IgD-negative memory B cell (primary cell): ENCODE results near the gene ARNT2. TPM values are rescaled to one million over a fixed set of nuclear protein-coding genes. Genes with fewer than 3 reads are reported as not detected.

Source experiments
- H3K27ac Mint-ChIP-seq, 3 donors: one replicate each; pipeline ENCODE4 v1.8.0; 2020 to 2022; ENCODE audit warnings: mild to moderate bottlenecking in 3 of 3, mixed read lengths in 3 of 3, moderate library complexity in 1 of 3
- H3K27me3 Mint-ChIP-seq: one replicate; pipeline ENCODE4 v1.8.0; 2021; ENCODE audit warnings: mixed read lengths
- H3K36me3 Mint-ChIP-seq: one replicate; pipeline ENCODE4 v1.8.0; 2020; ENCODE audit warnings: mild to moderate bottlenecking, mixed read lengths
- H3K4me1 Mint-ChIP-seq, 3 donors: one replicate each; pipeline ENCODE4 v1.8.0; 2020 to 2022; ENCODE audit warnings: mixed read lengths in 3 of 3, mild to moderate bottlenecking in 1 of 3
- H3K4me3 Mint-ChIP-seq, 4 donors: one replicate each; pipeline ENCODE4 v1.8.0; 2020 to 2022; ENCODE audit warnings: mild to moderate bottlenecking in 4 of 4, mixed read lengths in 4 of 4, moderate library complexity in 3 of 4
- H3K9me3 Mint-ChIP-seq, 3 donors: one replicate each; pipeline ENCODE4 v1.8.0; 2020 to 2021; ENCODE audit warnings: mixed read lengths in 3 of 3, mild to moderate bottlenecking in 1 of 3
- polyA plus RNA-seq: library from polyadenylated mRNA; unstranded; fragments of 300-500 nt; fragmentation: Illumina TruSeq; gene quantifications from one replicate; pipeline ENCODE4 v1.2.3, GENCODE V29; 2021

The ARNT2 gene
- polyA plus RNA-seq, 1 donor from 2014 or later: not detected

DNA sequence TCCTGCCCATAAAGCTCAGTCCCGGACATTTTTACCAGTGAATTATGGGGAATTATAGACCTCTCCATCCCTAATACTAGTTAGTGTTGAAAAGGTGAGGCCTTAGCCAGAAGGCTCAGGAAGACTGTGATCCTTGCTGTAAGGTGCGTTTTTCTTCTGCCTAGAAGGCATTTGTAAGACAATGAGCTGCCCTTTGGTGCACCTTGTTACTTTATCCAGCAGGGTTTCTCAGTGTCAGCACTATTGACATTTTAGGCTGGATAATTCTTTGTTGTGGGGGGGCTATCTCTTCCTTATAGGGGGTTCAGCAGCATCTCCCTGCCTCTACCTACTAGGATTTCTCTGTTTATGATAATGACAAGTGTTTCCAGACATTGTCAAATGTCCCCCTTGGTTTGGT lies 182.8 kb downstream of the ARNT2 start:
- H3K27me3 Mint-ChIP-seq: no peaks in the 10 kb centered on the region
- H3K4me3 Mint-ChIP-seq: no peak overlapping the region
- H3K4me1 Mint-ChIP-seq: no peaks in the 10 kb centered on the region
- H3K36me3 Mint-ChIP-seq: no peaks in the 10 kb centered on the region
- H3K9me3 Mint-ChIP-seq: no peaks in the 10 kb centered on the region
- no peak overlapping the region for H3K27ac Mint-ChIP-seq

DNA sequence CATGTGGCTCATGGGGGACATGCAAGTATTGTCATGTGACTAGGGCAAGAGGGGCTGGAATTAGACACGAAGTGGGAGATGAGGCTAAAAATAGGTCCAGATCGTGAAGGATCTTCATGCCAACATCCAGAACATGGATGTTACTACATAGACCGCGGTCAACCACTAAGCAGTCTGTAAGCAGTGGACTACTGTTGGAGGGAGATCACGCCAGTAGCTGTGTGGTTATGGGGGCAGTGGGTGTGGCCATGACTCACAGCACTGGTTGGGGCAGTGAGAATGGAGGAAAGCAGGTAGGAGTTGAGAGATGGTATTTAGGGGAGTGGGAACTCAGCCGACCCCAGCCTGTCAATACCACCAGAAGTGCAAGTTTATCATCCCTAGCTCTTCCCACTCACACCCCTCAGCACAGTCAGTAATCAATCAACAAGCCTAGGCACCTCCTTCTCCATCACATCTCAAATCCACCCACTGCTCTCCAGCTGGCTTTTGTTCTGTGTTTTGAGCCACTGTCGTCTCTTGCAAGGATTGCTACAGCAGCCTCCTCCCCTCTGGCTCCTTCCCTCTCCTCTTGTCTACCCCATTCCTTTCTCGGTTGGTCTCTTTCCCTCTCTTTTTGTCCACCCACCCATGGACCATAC lies 183.8 kb downstream of the ARNT2 start:
- Mint-ChIP-seq H3K27ac (no peak overlapping the region), H3K4me3 (no peak overlapping the region), H3K9me3 (no peaks in the 10 kb centered on the region), H3K36me3 (no peaks in the 10 kb centered on the region), H3K4me1 (no peaks in the 10 kb centered on the region), H3K27me3 (no peaks in the 10 kb centered on the region)

DNA sequence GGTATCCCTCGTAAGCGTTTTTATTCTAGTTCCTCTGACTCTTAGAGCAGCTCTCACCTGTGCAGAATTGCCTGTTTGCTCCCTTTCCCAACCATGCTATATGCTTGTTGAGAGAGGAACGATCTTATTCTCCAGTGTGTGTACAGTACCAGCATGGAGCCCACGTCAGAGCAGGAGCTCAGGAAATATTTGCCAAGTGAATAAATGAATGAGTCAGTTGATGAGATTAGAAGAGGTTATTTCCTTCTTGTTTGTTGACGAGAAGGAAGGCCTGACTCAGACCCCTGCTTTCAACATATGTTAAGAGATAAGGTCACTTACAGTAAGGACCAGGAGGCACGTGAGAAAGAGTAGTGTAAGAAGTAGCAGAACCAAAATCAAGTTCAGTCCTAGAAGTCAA lies 184.6 kb downstream of the ARNT2 start:
- Mint-ChIP-seq H3K27me3 (no peaks in the 10 kb centered on the region), H3K4me1 (no peaks in the 10 kb centered on the region), H3K9me3 (no peaks in the 10 kb centered on the region)

DNA sequence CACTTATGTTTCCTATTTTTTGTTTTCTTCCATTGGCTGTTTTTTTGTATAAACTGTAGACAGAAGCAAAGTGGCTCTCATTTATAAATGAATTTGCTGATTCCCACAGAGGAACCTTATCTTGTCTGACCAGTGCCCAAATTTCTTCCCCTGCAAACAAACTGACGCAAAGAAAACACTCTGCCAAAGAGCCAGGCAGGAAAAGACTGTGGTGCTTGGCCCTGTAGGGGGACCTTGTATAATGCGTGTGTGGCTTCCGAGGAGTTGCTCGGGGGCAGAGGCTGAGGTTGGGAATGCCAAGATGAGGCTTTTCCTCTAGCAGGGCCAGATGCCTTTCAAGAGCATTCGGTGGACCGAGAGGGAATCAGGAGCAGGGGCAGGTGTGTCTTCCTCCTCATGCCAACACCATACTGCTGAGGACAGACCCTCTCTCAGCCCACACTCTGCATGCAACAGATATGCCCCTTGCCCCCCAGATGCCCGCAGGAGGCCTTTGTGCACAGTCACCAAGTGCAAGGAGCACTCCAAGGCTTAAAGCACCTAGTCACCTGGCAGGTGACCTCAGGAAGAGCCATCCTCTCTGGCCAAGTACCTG lies 186.7 kb downstream of the ARNT2 start:
- H3K27me3 Mint-ChIP-seq: no peaks in the 10 kb centered on the region
- H3K9me3 Mint-ChIP-seq: no peaks in the 10 kb centered on the region
- no peak overlapping the region for H3K4me3 Mint-ChIP-seq
- H3K4me1 Mint-ChIP-seq: no peaks in the 10 kb centered on the region
- H3K27ac Mint-ChIP-seq: no peak overlapping the region
- no peaks in the 10 kb centered on the region for H3K36me3 Mint-ChIP-seq

More for the DNA sequence above, 184.6 kb downstream of the ARNT2 start:
- H3K4me3 Mint-ChIP-seq: no peak overlapping the region
- H3K27ac Mint-ChIP-seq: no peak overlapping the region
- no peaks in the 10 kb centered on the region for H3K36me3 Mint-ChIP-seq

DNA sequence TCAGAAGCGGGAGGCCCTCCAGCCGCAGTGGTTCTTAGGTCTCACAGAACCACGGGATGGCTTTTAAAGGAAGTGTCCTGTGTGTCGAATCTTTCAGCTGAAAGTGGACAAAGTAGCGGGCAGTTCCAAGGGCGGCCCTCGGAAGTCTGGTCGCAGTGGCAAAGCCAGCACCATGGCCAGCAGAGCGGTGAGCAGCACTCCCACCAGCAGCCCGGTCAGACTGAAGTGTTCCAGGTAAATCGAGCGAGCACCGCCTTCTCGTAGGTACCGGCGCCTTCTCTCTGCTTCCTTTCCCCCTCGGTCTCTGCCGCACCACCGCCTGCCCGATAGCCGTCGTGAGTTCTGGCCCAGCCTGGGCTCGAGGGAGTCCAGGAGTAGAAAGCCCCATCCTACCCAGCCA lies 187.3 kb downstream of the ARNT2 start:
- H3K36me3 Mint-ChIP-seq: no peaks in the 10 kb centered on the region
- no peaks in the 10 kb centered on the region for H3K27me3 Mint-ChIP-seq
- no peak overlapping the region for H3K27ac Mint-ChIP-seq
- no peak overlapping the region for H3K4me3 Mint-ChIP-seq
- no peaks in the 10 kb centered on the region for H3K9me3 Mint-ChIP-seq
- H3K4me1 Mint-ChIP-seq: no peaks in the 10 kb centered on the region

DNA sequence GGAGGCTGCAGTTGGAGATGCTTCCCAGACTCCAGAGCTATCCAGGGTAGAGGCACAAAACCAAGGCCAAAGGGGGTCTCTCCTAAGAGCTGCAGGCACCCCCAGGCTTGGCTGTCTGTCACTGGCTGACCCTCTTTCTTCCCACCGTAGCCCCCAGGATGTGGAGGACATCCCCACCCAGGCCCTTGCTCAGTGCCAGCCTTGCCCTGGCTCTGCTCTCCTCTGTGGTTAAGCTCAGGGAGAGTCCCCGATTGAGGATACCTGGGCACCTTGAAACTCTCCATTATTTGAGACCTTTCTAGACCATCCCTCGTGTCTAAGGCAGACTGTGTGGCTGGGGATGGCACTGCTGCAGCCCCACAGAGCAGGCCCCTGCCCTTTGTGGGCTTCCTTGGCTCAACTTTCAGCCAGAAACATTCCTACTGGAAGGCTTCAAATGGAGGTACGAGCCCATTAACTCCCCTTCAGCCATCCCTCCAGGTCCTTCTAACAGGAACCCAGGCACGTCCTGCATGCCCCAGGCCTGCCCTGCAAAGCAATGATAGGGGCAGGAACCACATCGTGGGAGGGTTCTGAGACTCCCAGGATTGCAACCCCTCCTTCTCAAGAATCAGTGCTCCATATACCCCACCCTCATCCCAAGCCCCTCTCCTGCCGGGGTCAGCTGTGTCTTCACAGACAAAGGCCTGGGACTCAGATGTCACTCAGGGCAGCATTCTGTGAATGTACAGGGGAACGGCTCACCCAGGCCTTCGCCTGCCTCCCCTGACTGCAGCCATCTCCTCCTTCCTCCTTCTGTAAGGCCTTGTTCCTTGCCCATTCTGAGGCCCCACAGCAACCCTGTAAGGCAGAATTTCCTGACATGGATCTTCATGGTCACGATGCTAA lies 188.0 kb downstream of the ARNT2 start:
- H3K4me1 Mint-ChIP-seq: no peaks in the 10 kb centered on the region
- H3K36me3 Mint-ChIP-seq: no peaks in the 10 kb centered on the region
- H3K4me3 Mint-ChIP-seq: no peak overlapping the region
- H3K27me3 Mint-ChIP-seq: no peaks in the 10 kb centered on the region
- H3K27ac Mint-ChIP-seq: no peak overlapping the region
- H3K9me3 Mint-ChIP-seq: no peaks in the 10 kb centered on the region

DNA sequence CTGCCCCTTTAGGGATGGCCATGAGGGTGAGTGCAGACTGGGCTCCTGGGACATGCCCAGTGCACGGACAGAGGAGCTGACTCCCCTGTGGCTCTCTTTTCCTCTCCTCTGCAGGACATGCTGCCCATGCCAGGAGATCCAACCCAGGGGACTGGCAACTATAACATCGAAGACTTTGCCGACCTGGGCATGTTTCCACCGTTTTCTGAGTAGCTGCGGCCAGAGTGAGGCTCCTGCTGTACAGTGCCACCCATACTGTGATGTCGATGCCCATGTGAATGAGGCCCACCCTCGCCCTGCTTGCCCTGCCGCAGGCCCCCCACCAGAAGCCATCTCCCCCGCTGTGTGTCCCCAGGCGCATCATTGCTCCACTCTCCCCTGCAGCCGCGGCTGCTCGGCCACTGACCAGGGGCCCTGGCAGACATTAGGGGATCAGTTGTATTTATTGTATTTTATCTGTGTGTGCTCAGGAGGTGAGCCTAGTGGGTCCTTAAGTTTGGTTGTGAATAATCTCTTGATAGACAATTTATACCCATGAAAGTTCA lies 189.4 kb downstream of the ARNT2 start:
- no peak overlapping the region for H3K27ac Mint-ChIP-seq
- H3K9me3 Mint-ChIP-seq: no peaks in the 10 kb centered on the region
- no peaks in the 10 kb centered on the region for H3K27me3 Mint-ChIP-seq
- no peak overlapping the region for H3K4me3 Mint-ChIP-seq
- H3K36me3 Mint-ChIP-seq: no peaks in the 10 kb centered on the region
- H3K4me1 Mint-ChIP-seq: no peaks in the 10 kb centered on the region

DNA sequence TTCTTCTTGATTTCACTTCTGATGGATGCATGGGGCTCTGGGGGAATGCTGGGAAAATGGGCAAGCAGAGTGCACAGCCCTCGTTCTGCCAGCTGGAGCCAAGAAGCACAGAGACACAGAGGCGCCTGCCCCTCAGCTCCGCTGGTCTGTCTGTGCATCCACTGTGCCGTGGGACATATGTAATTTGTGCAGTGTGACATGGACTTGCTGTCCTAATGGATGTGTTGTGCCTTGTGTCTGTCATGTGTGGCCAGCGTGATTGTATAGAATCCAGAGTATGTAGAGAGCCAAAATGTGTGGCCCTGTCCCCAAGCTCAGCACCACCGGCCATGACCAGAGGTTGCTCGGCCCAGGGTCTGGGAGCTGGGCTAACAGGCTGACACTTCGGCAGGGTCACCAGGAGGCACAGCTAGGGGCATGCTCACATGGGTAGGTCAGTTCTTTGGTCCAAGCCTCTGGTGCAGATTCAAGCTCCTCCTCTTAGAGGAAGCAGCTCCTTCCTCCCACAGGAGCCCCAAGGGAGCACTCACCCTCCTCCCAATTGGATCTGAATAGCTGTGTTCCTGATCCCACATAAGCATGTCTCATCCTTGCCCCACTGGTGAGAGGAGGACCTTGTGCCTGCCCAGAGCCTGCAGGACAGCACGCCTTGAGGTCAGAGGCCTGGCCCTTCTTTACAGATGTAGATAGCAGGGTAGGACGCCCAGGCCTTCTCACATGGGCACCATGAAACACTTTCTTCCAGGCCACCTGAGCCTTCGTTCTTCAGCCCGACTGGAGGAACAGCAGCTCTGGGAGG lies 190.1 kb downstream of the ARNT2 start:
- no peaks in the 10 kb centered on the region for H3K36me3 Mint-ChIP-seq
- no peak overlapping the region for H3K27ac Mint-ChIP-seq
- H3K27me3 Mint-ChIP-seq: no peaks in the 10 kb centered on the region
- H3K4me3 Mint-ChIP-seq: no peak overlapping the region
- no peaks in the 10 kb centered on the region for H3K9me3 Mint-ChIP-seq
- no peaks in the 10 kb centered on the region for H3K4me1 Mint-ChIP-seq

DNA sequence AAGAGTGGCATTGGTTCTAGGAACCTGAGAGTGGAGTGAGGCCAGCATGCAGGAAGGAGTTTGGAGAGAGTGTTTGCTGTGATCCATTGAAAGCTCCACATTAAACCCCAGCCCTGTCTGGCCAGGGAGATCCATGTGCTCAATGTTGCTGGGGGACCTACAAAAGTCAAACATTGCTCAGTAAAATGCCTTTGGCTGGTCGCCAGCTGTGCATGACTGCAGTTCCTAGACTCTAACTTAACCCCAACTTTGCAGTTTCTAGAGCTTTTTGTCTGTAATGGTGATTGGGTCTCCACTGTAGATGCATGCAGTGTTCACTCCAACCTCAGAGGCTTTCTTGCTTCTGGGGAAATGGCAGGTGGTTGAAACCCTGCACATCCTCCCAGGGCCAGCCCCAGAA lies 191.2 kb downstream of the ARNT2 start:
- H3K4me3 Mint-ChIP-seq: no peak overlapping the region
- H3K27ac Mint-ChIP-seq: no peak overlapping the region
- H3K27me3 Mint-ChIP-seq: no peaks in the 10 kb centered on the region
- no peaks in the 10 kb centered on the region for H3K36me3 Mint-ChIP-seq
- H3K4me1 Mint-ChIP-seq: no peaks in the 10 kb centered on the region
- no peaks in the 10 kb centered on the region for H3K9me3 Mint-ChIP-seq

DNA sequence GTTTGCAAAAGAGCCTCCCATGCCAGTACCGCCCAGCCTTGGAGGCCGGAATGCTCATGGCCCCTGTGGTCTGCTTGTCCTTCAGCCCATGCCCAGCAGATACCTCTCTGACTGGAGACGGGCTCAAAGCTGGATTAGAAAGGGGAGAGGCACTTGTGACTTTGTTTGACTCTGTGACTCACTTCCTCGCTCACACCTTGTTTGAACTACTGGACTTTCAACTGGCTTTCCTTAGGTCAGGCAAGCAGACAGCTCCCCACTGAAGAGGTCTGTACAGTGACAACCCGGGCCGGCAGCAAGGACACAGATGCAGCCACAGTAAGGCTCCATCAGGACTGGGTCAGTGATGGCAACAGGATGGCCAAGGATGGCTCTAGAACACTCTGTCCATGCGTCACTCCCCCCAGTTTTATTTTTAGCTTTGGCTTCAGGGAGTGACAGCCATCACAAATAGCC lies 192.4 kb downstream of the ARNT2 start:
- no peaks in the 10 kb centered on the region for H3K27me3 Mint-ChIP-seq
- H3K4me1 Mint-ChIP-seq: no peaks in the 10 kb centered on the region
- no peaks in the 10 kb centered on the region for H3K36me3 Mint-ChIP-seq
- H3K4me3 Mint-ChIP-seq: no peak overlapping the region
- H3K9me3 Mint-ChIP-seq: no peaks in the 10 kb centered on the region
- no peak overlapping the region for H3K27ac Mint-ChIP-seq

DNA sequence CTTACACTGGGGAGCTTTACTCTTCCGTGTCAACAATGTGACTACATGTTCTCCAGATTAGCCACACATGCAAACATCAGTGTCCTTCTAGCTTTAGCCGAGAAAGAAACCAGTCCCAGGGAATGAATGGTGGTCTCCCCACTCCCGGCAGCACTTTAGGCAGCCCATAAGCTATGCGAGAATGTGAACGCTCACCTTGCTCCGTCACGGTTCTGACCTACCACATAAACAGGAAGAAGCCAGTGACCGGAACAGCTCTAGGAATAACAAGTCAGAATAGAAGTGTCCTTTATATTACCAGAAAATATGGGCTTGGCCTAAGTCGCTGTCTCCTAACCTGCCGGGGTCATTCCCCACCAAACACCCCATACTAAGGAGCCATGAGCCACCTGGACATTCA lies 192.9 kb downstream of the ARNT2 start:
- no peak overlapping the region for H3K27ac Mint-ChIP-seq
- no peaks in the 10 kb centered on the region for H3K27me3 Mint-ChIP-seq
- no peaks in the 10 kb centered on the region for H3K36me3 Mint-ChIP-seq
- no peak overlapping the region for H3K4me3 Mint-ChIP-seq
- no peaks in the 10 kb centered on the region for H3K4me1 Mint-ChIP-seq
- no peaks in the 10 kb centered on the region for H3K9me3 Mint-ChIP-seq

DNA sequence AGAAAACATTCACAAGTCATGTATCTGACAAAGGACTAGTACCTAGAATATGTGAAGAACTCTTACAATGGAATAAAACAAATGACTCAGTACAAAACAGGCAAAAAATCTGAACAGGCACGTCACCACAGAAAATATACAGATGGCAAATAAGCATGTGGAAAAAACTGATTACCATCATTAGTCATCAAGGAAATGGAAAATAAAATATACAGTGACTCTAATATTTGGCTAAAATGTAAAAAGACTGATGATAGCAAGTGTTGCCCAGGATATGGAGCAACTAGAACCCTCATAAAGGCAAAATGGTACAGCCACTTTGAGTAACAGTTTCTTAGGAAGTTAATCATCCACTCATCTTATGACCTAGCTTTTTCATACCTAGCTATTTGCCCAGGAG lies 195.2 kb downstream of the ARNT2 start:
- Mint-ChIP-seq H3K4me3 (no peak overlapping the region), H3K9me3 (peaks cover 0 to 2% (median 0%) of the 10 kb centered on the region in 3 donors), H3K4me1 (no peaks in the 10 kb centered on the region), H3K27ac (no peak overlapping the region), H3K27me3 (peaks cover 2% of the 10 kb centered on the region), H3K36me3 (no peaks in the 10 kb centered on the region)

DNA sequence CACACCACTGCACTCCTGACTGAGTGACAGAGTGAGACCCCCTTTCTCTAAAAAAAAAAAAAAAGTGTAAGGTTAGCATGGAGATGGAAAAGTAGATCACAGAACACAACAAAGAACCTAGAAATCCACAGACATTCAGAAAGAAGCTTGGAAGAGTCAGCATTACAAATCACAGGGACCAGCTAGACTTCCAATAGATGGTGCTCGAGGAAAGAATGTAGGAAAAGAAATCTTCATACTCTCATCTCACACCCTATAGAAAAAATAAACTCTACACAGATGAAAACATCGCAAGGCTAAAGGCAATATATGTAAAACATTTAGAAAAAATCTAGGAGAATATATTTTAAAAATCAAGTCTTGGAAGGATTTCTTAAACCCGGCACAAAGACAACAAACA lies 196.4 kb downstream of the ARNT2 start:
- Mint-ChIP-seq H3K9me3 (peaks cover 0 to 2% (median 0%) of the 10 kb centered on the region in 3 donors), H3K27ac (no peak overlapping the region)

DNA sequence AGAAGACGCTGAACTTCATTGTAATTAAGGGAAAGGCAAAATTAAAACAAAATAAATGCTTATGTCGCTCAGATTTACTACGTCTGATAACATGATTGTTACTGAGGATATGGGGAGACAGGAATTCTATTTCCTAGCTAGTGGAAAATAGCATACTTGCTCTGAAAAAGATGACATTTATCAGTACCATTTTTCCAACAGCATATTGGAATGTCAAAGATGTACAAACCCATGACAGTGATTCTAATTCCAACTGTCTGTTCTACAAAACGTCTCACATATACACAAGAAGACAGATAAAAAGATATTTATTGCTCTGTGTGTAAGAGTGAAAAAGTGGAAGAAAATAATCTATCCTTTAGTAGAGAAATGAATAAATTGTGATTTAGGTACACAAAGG lies 197.1 kb downstream of the ARNT2 start:
- H3K9me3 Mint-ChIP-seq: peaks cover 0 to 2% (median 0%) of the 10 kb centered on the region in 3 donors
- no peak overlapping the region for H3K27ac Mint-ChIP-seq
- H3K27me3 Mint-ChIP-seq: peaks cover 5% of the 10 kb centered on the region
- no peaks in the 10 kb centered on the region for H3K4me1 Mint-ChIP-seq
- no peak overlapping the region for H3K4me3 Mint-ChIP-seq
- no peaks in the 10 kb centered on the region for H3K36me3 Mint-ChIP-seq

More for the DNA sequence above, 196.4 kb downstream of the ARNT2 start:
- peaks cover 5% of the 10 kb centered on the region for H3K27me3 Mint-ChIP-seq
- H3K4me3 Mint-ChIP-seq: no peak overlapping the region
- H3K4me1 Mint-ChIP-seq: no peaks in the 10 kb centered on the region
- H3K36me3 Mint-ChIP-seq: no peaks in the 10 kb centered on the region
